ENCODE results near the gene RPL19. TPM values are rescaled to one million over a fixed set of nuclear protein-coding genes. Genes with fewer than 3 reads are reported as not detected.
"Not testable (repeated sequence)": the region's sequence is repeated elsewhere in the genome, so short reads cannot be mapped to it uniquely, and the experiment has no call there.

Gene RPL19
- total RNA-seq, 1 experiment from 2014 or later, result 3,055 TPM

GRCh38 chr17:39244600-39245570 is 44.8 kb downstream of the RPL19 start:
- Mint-ChIP-seq H3K27ac (ENCODE audit: low read depth, unreplicated experiment) (no peak overlapping the region), H3K36me3 (ENCODE audit: insufficient read depth, unreplicated experiment) (peaks cover 6% of the 10 kb centered on the region), H3K27me3 (ENCODE audit: insufficient read depth, unreplicated experiment) (no peaks in the 10 kb centered on the region), H3K4me3 (ENCODE audit: unreplicated experiment) (no peak overlapping the region), H3K9me3 (ENCODE audit: unreplicated experiment) (no peaks in the 10 kb centered on the region), H3K4me1 (ENCODE audit: insufficient read depth, unreplicated experiment) (no peaks in the 10 kb centered on the region)
- CTCF ChIA-PET, result interaction anchor here (0.6 to 21.6 kb wide), 25 partner anchors 8 to 262 kb away, joined by 3 to 485 read pairs (median 5); partner anchors contain the start of gene RPL19
- intact Hi-C loops (cut with micrococcal nuclease), result loop anchor here (1.0 to 5.0 kb wide), 3 partner anchors 38 to 263 kb away; no protein-coding TSS in a partner anchor
- POLR2A ChIA-PET, result interaction anchor here (0.6 to 3.6 kb wide), 14 partner anchors 13 to 328 kb away, joined by 3 to 75 read pairs (median 6); partner anchors contain the start of gene RPL19
- TF ChIP-seq, protein P1, sequence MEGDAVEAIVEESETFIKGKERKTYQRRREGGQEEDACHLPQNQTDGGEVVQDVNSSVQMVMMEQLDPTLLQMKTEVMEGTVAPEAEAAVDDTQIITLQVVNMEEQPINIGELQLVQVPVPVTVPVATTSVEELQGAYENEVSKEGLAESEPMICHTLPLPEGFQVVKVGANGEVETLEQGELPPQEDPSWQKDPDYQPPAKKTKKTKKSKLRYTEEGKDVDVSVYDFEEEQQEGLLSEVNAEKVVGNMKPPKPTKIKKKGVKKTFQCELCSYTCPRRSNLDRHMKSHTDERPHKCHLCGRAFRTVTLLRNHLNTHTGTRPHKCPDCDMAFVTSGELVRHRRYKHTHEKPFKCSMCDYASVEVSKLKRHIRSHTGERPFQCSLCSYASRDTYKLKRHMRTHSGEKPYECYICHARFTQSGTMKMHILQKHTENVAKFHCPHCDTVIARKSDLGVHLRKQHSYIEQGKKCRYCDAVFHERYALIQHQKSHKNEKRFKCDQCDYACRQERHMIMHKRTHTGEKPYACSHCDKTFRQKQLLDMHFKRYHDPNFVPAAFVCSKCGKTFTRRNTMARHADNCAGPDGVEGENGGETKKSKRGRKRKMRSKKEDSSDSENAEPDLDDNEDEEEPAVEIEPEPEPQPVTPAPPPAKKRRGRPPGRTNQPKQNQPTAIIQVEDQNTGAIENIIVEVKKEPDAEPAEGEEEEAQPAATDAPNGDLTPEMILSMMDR (IDR thresholded peaks at IDR 0.05; ENCODE audit: unreplicated experiment), result peak; percentile 92
- peak; percentile 86 for DNase-seq (ENCODE audit: unreplicated experiment)
- BruUV-seq (replicated peaks), result no TSS peak

DNA sequence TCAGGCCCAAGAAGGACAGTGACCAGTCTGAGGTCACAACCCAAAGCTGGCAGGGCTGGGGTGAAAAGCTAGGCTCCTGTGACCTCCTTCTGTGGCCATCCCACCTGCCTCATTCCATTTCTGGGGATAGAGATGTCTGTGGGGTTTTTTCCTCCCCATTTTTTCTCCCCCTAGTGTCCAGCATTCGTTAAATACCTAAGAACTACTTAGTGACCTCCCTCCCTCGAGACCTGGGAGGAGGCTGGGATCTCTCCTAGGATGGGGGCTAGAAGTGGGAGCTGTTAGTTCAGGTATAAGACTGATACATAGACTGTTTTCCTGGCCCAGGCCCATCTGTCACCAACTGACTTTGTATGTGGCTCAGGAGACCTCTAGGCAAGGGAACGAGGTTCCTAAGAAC is 46.2 kb downstream of the RPL19 start:
- Mint-ChIP-seq H3K4me3 (ENCODE audit: unreplicated experiment) (no peak overlapping the region), H3K27ac (ENCODE audit: low read depth, unreplicated experiment) (no peak overlapping the region), H3K36me3 (ENCODE audit: insufficient read depth, unreplicated experiment) (peaks cover 12% of the 10 kb centered on the region), H3K27me3 (ENCODE audit: insufficient read depth, unreplicated experiment) (no peaks in the 10 kb centered on the region), H3K4me1 (ENCODE audit: insufficient read depth, unreplicated experiment) (no peaks in the 10 kb centered on the region), H3K9me3 (ENCODE audit: unreplicated experiment) (no peaks in the 10 kb centered on the region)
- POLR2A ChIA-PET, result interaction anchor here (3.6 kb wide), 1 partner anchor 39 kb away, joined by 75 read pairs; no protein-coding TSS in a partner anchor
- intact Hi-C loops (cut with micrococcal nuclease), result no loop called here
- TF ChIP-seq, protein P1 (IDR thresholded peaks at IDR 0.05; ENCODE audit: unreplicated experiment), result no peak
- BruUV-seq (replicated peaks), result no TSS peak
- no peak for DNase-seq (ENCODE audit: unreplicated experiment)
- CTCF ChIA-PET, result interaction anchor here (0.9 to 21.6 kb wide), 7 partner anchors 12 to 263 kb away, joined by 3 to 485 read pairs (median 12); partner anchors contain the start of gene RPL19

DNA sequence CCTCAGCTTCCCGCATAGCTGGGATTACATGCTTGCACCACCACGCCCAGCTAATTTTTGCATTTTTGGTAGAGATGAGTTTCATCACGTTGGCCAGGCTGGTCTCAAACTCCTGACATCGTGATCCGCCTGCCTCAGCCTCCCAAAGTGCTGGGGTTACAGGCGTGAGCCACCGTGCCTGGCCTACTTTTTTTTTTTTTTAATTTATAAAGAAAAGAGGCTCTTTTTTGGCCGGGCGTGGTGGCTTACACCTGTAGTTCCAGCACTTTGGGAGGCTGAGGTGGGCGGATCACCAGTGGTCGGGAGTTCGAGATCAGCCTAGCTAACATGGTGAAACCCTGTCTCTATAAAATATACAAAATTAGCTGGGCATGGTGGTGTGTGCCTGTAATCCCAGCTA is 50.0 kb downstream of the RPL19 start:
- ChIA-PET POLR2A (interaction anchor here (0.6 to 1.0 kb wide), 3 partner anchors 50 to 155 kb away, joined by 3 read pairs; partner anchors contain the start of gene RPL19), CTCF (interaction anchor here (0.6 to 21.6 kb wide), 2 partner anchors 20 to 45 kb away, joined by 3 to 485 read pairs; partner anchors contain the start of gene RPL19)
- peaks cover 26% of the 10 kb centered on the region for H3K36me3 Mint-ChIP-seq (ENCODE audit: insufficient read depth, unreplicated experiment)
- H3K9me3 Mint-ChIP-seq (ENCODE audit: unreplicated experiment); H3K27me3 Mint-ChIP-seq (ENCODE audit: insufficient read depth, unreplicated experiment); DNase-seq (ENCODE audit: unreplicated experiment); H3K27ac Mint-ChIP-seq (ENCODE audit: low read depth, unreplicated experiment); H3K4me3 Mint-ChIP-seq (ENCODE audit: unreplicated experiment); intact Hi-C loops (cut with micrococcal nuclease); BruUV-seq (replicated peaks); H3K4me1 Mint-ChIP-seq (ENCODE audit: insufficient read depth, unreplicated experiment): not testable (repeated sequence)

DNA sequence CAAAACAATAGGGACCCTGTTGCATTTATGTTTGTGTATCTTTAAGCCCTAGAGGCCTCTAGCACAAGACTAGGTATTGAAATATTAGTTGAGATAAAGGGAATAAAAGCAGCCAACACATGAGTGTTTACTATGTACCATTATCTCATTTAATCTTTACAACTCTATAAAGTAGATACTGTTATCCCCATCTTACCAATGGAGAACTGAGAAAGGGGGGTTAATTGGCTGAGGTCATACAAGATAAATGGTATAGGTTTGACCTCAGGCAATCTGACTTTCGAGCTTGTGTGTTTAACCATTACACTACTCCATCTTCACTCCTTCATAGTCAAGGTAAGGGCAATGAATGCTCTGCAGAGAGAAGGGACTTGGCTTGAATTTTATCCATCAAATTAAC is 51.9 kb downstream of the RPL19 start:
- TF ChIP-seq, protein P1 (IDR thresholded peaks at IDR 0.05; ENCODE audit: unreplicated experiment), result no peak
- intact Hi-C loops (cut with micrococcal nuclease), result no loop called here
- BruUV-seq (replicated peaks), result no TSS peak

More for the DNA sequence above, 51.9 kb downstream of the RPL19 start:
- H3K36me3 Mint-ChIP-seq (ENCODE audit: insufficient read depth, unreplicated experiment), result peaks cover 35% of the 10 kb centered on the region
- ChIA-PET POLR2A (interaction anchor here (0.8 to 1.4 kb wide), 2 partner anchors 45 to 52 kb away, joined by 3 to 5 read pairs; partner anchors contain the start of gene RPL19), CTCF (interaction anchor here (1.2 kb wide), 1 partner anchor 16 kb away, joined by 5 read pairs; no protein-coding TSS in a partner anchor)
- H3K27me3 Mint-ChIP-seq (ENCODE audit: insufficient read depth, unreplicated experiment), result no peaks in the 10 kb centered on the region
- no peaks in the 10 kb centered on the region for H3K9me3 Mint-ChIP-seq (ENCODE audit: unreplicated experiment)
- no peak for DNase-seq (ENCODE audit: unreplicated experiment)
- H3K27ac Mint-ChIP-seq (ENCODE audit: low read depth, unreplicated experiment), result no peak overlapping the region
- no peak overlapping the region for H3K4me3 Mint-ChIP-seq (ENCODE audit: unreplicated experiment)
- H3K4me1 Mint-ChIP-seq (ENCODE audit: insufficient read depth, unreplicated experiment), result no peaks in the 10 kb centered on the region
